GM21825 (cell line): Measurements from ENCODE around the gene CD6.

Experiments
- ATAC-seq: cut with Tn5 transposase; IDR thresholded peaks from one replicate; pipeline ENCODE4 v1.9.1; 2021; ENCODE audit warnings: mild to moderate bottlenecking, moderate library complexity; ENCODE audit not compliant: unreplicated experiment

Gene CD6

GRCh38 chr11:61024938-61025820 lies 53.7 kb downstream of the CD6 start:
- ATAC-seq: no peak

- ATAC-seq: no peak
Measured at GRCh38 chr11:61025821-61026120, 54.3 kb downstream of the CD6 start.

DNA sequence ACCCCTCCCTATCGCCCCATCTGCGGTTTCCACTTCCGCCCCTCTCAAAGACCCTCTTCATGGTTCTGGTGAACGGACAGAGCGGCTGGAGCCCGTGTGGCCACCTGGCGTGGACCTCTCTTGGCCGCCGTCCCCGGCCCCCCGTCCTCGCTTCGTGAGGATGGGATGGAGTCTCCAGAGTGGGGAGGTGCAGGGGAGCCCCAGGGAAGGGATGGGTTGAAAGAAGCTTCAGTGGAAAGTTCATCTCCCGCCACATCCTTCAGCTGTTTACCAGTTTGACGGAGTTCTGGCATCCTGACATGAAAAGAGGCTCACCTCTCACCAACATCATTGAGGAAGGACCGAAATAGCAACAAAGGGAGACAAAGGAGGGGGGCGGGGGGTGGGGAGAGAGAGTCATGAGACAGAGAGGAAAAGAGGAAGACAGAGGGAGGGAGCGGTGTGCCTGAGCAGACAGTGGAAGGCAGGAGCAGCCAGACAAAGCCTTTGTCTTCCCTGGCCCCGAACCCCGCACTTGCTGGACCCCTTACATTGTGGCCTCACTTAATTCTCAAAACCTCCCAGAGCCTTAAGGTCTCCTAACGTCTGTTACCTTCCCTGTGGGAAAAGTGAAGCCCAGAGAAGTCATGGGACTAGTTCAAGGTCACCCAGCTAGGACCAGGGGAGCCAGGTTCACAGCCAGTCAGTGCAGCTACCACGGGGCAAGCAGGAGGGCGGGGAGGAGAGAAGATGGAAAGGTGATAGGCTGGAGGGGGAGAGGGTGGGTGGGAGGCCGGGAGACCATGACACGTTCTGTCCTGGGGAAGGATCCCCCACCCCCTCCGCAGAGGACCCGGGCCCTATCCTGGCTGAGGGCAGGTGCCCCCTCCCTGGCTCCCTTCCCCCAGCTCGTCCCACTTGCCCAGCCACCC lies 54.9 kb downstream of the CD6 start:
- ATAC-seq: no peak

DNA sequence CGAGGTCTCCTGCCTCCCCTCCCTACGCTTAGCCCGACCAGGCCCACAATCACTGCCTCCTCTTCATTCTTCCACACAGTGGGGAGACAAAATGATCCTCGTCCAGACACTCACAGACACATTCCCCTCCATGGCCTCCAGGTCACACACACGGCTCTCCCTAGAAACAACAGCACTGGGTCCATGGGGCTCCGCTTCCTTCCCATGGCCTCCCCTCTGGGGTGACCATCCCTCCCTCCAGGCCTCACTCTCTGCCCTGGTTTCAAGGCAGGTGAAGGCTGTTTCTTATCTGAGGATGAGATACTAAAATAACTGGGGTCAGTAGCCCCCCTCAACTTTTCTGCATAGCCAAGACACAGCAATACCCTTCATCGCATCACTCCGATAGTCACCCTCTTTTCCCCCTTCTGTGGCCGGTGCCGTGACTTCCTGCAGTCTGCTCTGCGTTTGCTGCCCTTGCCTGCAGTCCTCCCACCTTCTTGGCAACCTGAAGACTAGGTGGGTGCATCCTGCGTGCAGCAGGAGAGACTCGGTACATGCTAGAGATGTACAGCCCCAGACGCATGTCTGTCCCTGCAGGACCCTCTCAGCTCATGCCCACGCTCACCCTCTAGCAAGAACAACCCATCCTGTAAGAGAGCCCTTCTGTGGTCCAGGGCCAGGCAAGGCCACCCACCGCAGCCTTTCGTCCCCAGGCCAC lies 55.8 kb downstream of the CD6 start:
- ATAC-seq: no peak

DNA sequence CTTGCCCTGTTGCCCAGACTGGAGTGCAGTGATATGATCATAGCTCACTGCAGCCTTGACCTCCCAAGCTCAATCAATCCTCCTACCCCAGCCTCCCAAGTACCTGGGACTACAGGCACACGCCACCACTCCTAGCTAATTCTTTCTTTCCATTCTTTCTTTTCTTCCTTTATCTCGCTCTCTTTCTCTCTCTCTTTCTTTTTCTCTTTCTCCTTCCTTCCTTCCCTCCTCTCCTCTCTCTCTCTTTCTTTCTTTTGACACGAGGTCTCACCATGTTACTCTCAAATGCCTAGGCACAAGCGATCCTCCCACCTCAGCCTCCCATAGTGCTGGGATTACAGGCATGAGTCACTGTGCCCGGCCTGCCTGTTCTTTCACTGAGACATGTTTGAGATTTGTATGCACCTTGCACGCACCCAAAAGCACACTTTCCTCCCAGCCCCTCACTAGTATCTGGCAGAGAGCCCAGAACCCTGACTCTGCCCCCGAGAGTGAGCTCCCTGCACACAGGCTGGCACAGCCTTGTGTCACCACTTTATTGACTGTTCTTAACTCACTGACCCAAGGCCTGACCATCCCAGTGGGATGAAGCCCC lies 56.8 kb downstream of the CD6 start:
- ATAC-seq: peak; percentile 86

DNA sequence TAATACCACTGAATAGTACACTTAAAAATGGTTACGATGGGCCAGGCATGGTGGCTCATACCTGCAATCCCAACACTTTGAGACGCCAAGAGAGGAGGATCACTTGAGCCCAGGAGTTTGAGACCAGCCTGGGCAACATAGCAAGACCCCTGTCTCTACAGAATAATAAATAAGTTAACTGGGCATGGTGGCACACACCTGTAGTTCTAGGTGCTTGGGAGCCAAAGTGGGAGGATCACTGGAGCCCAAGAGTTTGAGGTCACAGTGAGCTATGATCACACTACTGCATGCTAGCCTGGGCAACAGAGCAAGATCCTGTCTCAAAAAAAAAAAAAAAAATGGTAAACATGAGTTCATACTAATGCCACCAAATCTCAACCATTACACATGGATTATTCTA lies 61.3 kb downstream of the CD6 start:
- no peak for ATAC-seq

DNA sequence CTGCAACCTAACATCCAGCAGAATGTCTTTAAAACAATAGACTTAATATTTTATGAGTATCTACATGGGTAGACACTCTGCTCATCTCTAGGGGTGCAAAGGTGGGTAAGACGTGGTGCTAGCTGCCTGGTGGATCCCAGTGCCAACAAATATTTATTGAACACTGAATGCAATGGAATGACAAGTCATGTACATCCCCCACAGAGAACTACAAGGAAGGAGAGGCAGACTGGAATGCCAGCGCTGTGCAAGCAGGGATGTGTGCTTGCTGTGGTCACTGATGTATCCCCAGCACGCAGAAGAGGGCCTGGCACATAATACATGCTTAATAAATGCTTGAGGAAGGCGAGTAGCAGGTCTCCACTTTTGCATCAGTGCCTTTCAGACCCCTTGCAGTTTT lies 61.9 kb downstream of the CD6 start:
- no peak for ATAC-seq

- no peak for ATAC-seq
Measured at GRCh38 chr11:61034111-61034510, 62.6 kb downstream of the CD6 start.

DNA sequence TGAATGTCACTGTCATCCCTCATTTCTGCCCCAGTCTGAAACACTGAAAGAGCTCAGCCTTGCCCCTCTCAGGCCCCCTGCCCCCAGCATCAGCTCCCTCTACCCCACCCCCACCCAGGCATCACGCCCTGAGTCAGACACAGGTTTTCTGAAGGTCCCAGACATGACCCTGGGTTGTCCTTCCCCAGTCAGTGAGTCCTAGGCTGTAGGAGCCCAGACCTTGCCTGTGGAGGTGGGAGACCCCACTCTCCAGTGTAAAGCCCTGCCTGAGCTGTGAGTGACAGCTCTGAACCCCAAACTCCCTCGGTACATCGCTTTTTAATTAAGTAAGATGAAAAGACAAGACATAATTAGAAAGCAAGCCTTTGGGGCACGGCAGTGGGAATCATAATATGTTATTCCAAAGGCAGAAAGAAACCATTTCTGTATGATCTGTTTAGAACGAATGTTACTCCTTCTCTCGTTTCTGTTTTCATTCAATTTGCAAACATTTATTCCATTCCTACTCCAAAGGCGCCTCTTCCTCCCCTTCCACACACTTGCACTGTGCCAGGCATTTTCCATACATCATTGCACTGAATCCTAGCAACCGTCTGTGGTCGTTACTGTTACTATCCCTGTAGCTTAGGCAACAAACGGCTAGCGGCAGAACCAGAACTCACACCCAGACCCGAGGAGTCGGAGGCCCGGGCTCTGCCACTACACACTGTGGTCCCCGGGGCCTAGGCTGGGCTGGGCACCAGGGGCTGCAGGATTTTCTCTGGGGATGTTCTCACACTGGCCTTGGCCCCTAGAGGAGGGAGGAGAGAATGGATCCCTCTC lies 63.4 kb downstream of the CD6 start:
- ATAC-seq: no peak

DNA sequence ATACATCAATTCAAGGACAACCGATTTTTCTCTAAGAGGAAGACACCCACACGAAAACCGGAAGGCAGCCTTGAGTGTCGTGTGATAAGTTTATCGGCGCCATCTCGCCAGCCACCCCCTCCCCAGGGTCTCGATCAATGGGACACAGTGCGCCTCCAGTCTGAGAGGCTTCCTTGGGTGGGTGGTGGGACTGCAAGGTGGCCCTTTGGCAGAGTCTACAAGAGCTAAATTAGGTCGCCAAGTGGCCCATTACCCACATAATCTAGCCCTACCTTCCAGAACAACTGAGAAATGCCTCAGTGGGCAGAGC lies 64.0 kb downstream of the CD6 start:
- ATAC-seq: no peak

DNA sequence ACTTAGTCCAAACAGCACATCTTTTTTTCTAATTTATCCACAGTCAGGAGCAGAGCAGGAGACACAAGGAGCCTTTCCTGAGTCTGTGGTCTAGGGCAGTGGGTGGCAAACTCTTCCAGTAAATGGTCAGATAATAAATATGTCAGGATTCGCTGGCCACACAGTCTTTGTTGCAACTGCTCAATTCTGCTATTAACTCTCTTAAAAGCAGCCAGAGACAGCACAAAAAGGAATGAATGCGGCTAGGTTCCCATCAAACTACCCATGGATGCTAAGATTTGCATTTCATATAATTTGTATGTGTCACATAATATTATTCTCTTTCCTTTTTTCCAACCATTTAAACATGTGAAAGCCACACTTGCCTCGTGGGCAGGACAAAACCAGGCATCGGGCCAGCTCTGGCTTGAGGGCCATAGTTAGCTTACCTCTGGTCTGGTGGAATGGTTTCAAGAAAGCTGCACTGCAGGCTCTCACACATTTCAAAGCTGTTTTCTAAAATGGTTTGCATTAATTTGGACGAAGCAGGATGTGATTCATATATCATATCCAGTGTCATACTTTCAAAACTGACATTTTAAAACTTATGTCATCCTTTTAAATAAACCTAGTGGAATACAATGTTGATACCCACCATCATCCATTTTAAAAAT lies 66.1 kb downstream of the CD6 start:
- no peak for ATAC-seq

DNA sequence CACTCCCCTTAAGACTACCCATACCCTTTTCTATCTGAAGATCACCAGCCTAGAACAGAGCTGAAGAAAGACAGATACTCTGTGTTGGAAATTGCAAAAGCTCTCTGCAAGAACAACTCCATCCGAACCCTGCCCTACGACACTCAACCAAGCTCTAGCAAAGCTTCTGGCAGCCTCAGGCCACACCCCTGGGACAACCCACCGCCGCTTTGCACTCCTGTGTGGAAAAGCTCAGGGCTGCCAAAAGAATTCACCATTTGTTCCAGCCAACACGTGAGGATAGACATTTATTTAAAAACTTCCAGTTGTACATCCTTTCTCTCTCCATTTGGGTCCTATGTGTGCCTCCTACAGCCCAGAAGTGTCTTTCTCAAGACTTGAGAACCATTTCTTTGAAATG lies 68.4 kb downstream of the CD6 start:
- no peak for ATAC-seq

- peak; percentile 95 for ATAC-seq
Measured at GRCh38 chr11:61041755-61042518, 70.5 kb downstream of the CD6 start.

DNA sequence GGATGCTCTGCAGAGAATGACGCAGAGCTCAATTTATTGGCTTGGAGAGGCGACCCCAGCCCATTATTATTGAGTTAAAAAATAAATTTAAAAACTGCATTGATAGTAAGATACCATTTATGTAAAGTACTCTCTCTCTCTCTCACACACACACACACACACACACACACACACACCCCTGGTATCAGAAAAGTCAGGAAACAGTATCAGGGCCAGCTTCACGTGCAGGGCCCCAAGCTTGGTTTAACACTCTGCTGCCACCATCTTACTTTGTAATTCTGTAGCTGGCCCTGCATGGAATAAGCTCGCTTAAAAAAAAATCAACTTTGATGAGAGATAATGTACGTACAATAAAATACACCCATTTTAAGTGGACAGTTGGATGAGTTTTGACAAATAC lies 71.1 kb downstream of the CD6 start:
- no peak for ATAC-seq

- no peak for ATAC-seq
Measured at GRCh38 chr11:61042961-61043540, 71.6 kb downstream of the CD6 start.

GRCh38 chr11:61045271-61045670 lies 73.8 kb downstream of the CD6 start:
- ATAC-seq: no peak

- no peak for ATAC-seq
Measured at GRCh38 chr11:61046833-61047232, 75.4 kb downstream of the CD6 start.

- no peak for ATAC-seq
Measured at GRCh38 chr11:61048368-61049062, 77.0 kb downstream of the CD6 start.
